ENCODE data around the gene PPIL1. TPM values are rescaled to one million over a fixed set of nuclear protein-coding genes. Genes with fewer than 3 reads are reported as not detected.

PPIL1 gene
- polyA plus RNA-seq, 2 of the 4 experiments (the other 2 are of a cell fraction), result 42.6 to 60.0 TPM

- ChIA-PET CTCF (interaction anchor here (1.0 to 1.4 kb wide), 4 partner anchors 9 to 117 kb away, joined by 3 to 12 read pairs (median 3); no protein-coding TSS in a partner anchor), POLR2A (no interaction called here)
- no peak overlapping the region for H3K4me3 ChIP-seq
- H3K9me3 ChIP-seq, result peaks cover 3% of the 10 kb centered on the region; the same call in 1 of the 3 replicates
- ATAC-seq, result no peak
- H3K4me1 ChIP-seq, result no peaks in the 10 kb centered on the region
- WGBS (ENCODE audit: missing lambda C conversion rate), result 96% methylated on average over 9 of the region's 9 CpGs
- no peak overlapping the region for H3K27ac ChIP-seq
- no peak for TF ChIP-seq HDAC2 (IDR thresholded peaks at IDR 0.05)
- no peak for TF ChIP-seq TP53 (CRISPR knock-in tag; IDR thresholded peaks at IDR 0.05)
- no peak for TF ChIP-seq RCOR1 (IDR thresholded peaks at IDR 0.05; ENCODE audit: low read depth, low read length)
- no peak for TF ChIP-seq CHD2 (IDR thresholded peaks at IDR 0.05; ENCODE audit: low read length, partially characterized antibody)
- no peak for TF ChIP-seq HOXA7 (CRISPR knock-in tag; IDR thresholded peaks at IDR 0.05)
- TF ChIP-seq POLR2A (IDR thresholded peaks at IDR 0.05; ENCODE audit: low read length), result no peak
- no peak for TF ChIP-seq MAZ (IDR thresholded peaks at IDR 0.05; ENCODE audit: borderline replicate concordance, low read depth, low read length)
- no peak for TF ChIP-seq POLR2AphosphoS2 (conservative IDR thresholded peaks at IDR 0.05; ENCODE audit: low read length)
- TF ChIP-seq FOXS1 (CRISPR knock-in tag; IDR thresholded peaks at IDR 0.05), result no peak
- no peak for TF ChIP-seq HOXB5 (CRISPR knock-in tag; IDR thresholded peaks at IDR 0.05)
- no peak for TF ChIP-seq E2F6 (IDR thresholded peaks at IDR 0.05; ENCODE audit: borderline replicate concordance, low read depth)
- TF ChIP-seq HES2 (IDR thresholded peaks at IDR 0.05), result no peak
- TF ChIP-seq NR3C1 (IDR thresholded peaks at IDR 0.05), result no peak
- TF ChIP-seq ZSCAN20 (CRISPR knock-in tag; IDR thresholded peaks at IDR 0.05), result no peak
- TF ChIP-seq TFCP2L1 (CRISPR knock-in tag; IDR thresholded peaks at IDR 0.05), result no peak
- no peak for TF ChIP-seq BCL3 (IDR thresholded peaks at IDR 0.05)
- no peak for TF ChIP-seq EHF (CRISPR knock-in tag; IDR thresholded peaks at IDR 0.05)
- no peak for TF ChIP-seq RARB (CRISPR knock-in tag; IDR thresholded peaks at IDR 0.05)
- no peak for TF ChIP-seq RFX5 (IDR thresholded peaks at IDR 0.05)
- TF ChIP-seq EP300 (IDR thresholded peaks at IDR 0.05), result no peak
- no peak overlapping the region for H3K4me2 ChIP-seq
- no peak for FAIRE-seq
- DNase-seq (ENCODE audit: low read depth in 1 of 2, low spot score in 1 of 2), result no peak
Measured at GRCh38 chr6:36850021-36850420, 24.6 kb downstream of the PPIL1 start.

GRCh38 chr6:36848658-36849441 lies 25.8 kb downstream of the PPIL1 start:
- H3K4me1 ChIP-seq, result no peaks in the 10 kb centered on the region
- no peak overlapping the region for H3K27ac ChIP-seq
- 85% methylated on average over 25 of the region's 26 CpGs for WGBS (ENCODE audit: missing lambda C conversion rate)
- ATAC-seq (no peak), FAIRE-seq (no peak), DNase-seq (ENCODE audit: low read depth in 1 of 2, low spot score in 1 of 2) (no peak)
- H3K4me3 ChIP-seq, result no peak overlapping the region
- H3K4me2 ChIP-seq, result no peak overlapping the region
- ChIA-PET CTCF (interaction anchor here (0.6 to 1.4 kb wide), 5 partner anchors 19 to 361 kb away, joined by 3 to 12 read pairs (median 3); no protein-coding TSS in a partner anchor), POLR2A (no interaction called here)
- H3K9me3 ChIP-seq, result peaks cover 3% of the 10 kb centered on the region; the same call in 1 of the 3 replicates
- no peak for TF ChIP-seq ZFP36 (IDR thresholded peaks at IDR 0.05; ENCODE audit: borderline replicate concordance, partially characterized antibody)
- TF ChIP-seq ATOH8 (CRISPR knock-in tag; IDR thresholded peaks at IDR 0.05; ENCODE audit: low read depth), result no peak
- TF ChIP-seq HEYL (CRISPR knock-in tag; IDR thresholded peaks at IDR 0.05), result no peak
- no peak for TF ChIP-seq CEBPB (IDR thresholded peaks at IDR 0.05)
- TF ChIP-seq CHD2 (IDR thresholded peaks at IDR 0.05; ENCODE audit: low read length, partially characterized antibody), result no peak
- TF ChIP-seq MAX (IDR thresholded peaks at IDR 0.05), result no peak
- no peak for TF ChIP-seq HOXB13 (CRISPR knock-in tag; IDR thresholded peaks at IDR 0.05; ENCODE audit: low read depth)

Measured in A549 (cell line).